Urothelium cell line (cell line): ENCODE measurements around the gene SCN4A.

Experiments used
- DNase-seq: peaks from one replicate; pipeline ENCODE4 v3.0.0; 2011; ENCODE audit warnings: low spot score, mixed read lengths
- FAIRE-seq: peaks from 2 replicates; lab custom pipeline; 2011; peaks lifted over from hg19 to GRCh38; lab: Jason Lieb, UNC

Gene SCN4A

GRCh38 chr17:64002658-64003525 lies 30.2 kb upstream of the SCN4A start:
- FAIRE-seq = peak; percentile 78
- no peak for DNase-seq

DNA sequence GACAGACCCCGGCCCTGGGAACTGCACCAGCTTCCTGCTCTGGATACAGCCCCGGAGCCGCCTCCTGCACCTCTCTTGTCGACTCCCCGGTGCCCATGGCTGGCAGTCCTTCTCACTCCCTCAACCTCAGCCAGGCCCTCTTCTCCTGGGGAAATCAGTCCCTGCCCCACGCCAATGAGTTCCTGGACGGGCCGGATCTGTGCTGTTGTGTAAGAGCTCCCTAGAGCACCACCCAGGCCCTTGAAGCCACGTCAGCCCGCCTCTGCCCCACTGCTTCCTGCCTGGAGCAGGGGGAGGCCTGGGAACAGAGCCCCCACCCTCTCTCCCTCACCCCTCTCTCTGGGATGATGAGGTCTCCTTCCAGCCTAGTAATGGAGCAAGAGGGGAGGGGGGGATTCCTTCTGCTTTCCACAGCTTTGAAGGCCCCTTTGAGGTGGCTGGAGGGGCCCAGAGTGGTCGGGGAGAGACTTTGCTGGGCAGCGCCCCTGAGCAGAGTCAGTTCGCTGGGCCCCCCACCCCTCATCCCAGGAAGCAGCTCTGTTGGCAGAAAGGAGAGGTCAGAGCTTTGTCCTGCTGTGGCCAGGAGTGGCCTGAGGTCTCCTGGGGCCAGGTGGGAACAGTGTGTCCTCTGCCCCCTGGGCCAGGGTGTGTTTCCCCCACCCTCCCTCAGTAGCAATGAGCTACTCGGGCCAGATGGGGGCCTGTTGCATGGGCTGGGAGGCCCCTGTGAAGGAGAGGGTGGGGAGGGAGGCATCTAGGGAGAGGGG lies 29.2 kb upstream of the SCN4A start:
- DNase-seq (no peak), FAIRE-seq (no peak)

DNA sequence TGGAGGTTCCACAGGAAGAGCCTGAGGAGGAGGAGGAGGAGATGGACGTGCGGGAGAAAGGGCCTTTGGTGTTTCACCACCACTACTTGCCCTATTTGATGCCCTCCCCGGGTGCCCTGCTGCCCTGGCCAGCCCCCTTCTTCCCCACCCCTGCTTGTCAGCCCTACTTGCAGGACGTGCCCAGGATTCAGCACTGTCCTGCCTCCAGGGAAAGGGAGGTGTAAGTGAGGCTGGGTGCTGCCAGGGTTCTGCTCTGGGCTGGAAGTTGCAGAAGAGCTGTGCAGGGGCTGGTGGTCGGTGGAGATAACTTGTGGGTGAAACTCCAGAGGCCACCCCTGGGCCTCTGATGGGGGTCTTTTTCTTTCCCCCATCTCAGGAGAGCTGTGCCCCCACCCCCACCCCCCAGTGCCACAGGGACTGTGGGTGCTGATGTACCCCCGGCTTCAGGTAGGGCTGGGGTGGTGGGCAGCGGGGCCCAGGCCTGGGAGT lies 28.4 kb upstream of the SCN4A start:
- DNase-seq (no peak), FAIRE-seq (no peak)

DNA sequence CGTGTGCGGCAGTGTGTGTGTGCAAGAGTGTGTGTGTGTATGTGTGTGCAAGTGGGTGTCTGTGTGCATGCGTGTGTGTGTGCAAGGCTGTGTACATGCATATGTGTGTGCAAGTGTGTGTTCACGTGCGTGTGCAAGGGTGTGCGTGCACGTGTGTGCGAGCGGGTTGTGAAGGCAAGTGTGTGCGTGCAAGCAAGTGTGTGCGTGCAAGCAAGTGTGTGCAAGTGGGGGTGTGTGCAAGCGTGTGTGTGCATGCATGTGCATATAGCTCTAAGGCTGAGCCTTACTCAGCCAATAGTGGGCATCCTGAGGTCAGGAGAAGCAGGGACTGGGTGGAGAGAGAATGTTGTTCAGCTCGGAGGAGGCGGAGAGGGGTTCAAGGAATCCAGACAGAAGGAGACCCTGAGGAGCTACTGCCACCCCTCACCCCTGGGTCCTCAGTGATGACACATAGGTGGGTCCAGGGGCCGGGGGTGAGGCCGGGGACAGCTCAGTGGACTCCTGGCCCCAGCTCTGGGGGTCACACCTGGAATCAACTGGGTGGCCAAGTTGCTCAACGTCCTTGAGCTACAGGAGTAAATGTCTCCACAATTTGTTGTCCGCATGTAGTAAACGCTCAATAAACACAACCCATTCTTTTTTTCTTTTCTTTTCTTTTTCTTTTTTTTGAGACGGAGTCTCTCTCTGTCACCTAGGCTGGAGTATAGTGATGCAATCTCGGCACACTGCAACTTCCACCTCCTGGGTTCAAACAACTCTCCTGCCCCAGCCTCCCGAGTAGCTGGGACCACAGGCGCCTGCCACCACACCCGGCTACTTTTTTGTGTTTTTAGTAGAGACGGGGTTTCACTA lies 27.2 kb upstream of the SCN4A start:
- DNase-seq (no peak), FAIRE-seq (peak; percentile 99)

DNA sequence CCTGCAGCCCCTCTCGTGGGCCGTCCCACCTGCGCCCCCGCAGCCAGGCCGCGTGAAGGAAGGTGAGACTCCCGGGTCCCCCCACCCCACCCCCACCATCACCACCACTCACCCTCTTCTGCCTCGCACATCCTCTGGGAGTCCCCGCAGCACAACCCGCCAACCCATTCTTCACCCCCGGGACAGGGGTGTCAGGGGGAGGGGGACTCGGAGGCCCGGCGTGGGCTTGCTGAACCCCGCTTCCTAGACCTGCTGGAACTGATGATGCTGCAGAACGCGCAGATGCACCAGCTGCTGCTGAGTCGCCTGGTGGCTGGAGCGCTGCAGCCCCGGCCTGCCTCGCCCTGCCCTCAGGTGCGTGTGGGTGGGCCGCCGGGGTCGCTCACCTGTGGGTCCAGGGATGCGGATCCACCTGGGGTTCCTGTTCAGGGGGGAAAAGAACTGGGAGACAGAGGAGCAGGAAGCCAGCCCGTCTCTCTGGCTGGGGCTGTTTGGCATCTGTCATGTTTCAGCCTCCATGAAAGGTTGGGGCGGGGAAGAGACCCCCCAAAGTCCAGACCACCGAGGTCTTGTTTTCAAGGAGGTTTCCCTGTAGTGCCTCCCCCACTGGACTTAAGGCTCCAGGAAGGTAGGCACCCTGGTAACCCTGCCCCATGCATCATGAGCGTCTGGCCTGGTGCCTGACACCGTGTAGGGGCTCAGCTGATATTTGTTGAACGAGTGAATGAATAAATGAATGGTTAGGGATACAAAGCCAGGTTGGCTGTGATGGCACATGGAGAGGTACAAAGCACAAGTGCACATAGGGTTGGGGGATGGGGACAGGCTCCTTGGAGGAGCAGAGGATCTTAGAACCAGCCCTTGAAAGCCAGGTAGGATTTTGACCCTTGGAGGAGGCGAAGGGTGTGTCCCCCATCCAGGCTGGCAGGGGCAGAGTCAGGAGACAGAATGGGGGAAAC lies 26.3 kb upstream of the SCN4A start:
- FAIRE-seq (peak; percentile 44), DNase-seq (no peak)

- DNase-seq = peak; percentile 98
- FAIRE-seq = peak; percentile 79
Measured at GRCh38 chr17:63998050-63998720, 25.5 kb upstream of the SCN4A start, which contains the start of gene PRR29. TSS of gene PRR29 (plus strand) at chr17:63998351. CDS start at chr17:63998365, 14 bp downstream.

DNA sequence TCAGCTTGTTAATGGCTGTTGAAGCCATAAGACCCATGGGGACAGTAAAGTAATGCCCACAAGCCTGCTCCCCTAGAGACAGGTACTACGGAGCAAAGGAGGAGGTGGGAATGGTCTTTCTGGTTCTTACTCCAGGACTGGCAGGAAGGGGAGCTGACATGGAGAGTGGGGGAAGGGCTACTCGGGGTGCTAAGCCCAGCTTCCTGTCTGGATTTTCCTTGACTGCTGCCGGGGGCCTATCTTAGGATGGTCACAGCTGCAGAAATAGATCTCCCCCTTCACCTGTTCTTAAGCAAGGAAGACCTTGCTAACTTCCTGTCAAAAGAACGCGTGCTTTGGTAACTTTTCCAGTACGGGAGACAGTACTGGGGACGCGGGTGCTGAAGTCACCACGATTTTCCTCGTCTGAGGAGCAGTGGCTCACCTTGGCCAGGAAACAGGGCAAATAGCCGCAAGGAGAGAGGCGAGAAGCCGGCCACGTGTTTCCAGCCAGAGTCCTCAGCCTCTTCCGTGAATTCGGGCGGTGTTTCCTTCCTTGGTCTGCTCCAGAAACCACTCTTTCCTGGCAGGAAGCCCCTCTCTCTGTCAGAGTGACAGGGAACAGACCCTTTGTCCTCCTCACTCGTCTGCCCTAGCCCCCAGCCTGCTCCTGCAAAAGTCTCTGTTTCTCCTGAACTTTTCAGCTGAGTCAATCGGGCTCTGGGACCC lies 24.8 kb upstream of the SCN4A start:
- FAIRE-seq = peak; percentile 52
- DNase-seq = no peak

DNA sequence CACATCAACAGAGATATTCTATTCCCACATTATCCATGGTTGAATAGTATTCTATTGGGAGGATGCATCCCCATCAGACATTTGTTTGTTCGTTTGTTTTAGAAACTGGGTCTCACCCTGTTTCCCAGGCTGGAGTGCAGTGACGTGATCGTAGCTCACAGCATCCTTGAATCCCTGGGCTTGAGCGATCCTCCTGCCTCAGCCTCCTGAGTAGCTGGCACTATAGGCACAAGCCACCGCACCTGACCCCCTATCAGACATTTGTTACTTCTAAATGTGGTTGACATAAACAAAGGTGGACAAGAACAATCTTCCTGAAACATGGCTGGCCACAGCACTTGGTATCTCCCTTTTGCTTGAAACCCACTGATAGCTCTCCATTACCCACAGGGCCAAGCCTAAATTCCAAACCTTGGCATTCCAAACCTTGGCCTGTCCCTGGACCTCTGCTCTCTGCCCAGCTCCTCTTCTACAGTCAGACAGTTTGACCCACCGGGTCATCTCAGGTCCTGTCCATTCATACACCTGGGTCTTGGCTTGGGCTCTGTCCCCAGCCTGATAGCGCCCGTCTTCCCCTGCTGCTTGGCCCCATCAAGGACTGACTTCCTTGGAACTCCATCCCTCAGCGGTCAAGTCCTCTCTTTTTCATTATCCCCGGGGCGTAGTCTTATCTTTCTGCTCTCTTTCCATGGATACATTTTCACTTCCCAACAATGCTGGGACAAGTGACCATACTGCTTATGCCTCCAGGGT lies 23.9 kb upstream of the SCN4A start:
- FAIRE-seq (no peak), DNase-seq (no peak)

DNA sequence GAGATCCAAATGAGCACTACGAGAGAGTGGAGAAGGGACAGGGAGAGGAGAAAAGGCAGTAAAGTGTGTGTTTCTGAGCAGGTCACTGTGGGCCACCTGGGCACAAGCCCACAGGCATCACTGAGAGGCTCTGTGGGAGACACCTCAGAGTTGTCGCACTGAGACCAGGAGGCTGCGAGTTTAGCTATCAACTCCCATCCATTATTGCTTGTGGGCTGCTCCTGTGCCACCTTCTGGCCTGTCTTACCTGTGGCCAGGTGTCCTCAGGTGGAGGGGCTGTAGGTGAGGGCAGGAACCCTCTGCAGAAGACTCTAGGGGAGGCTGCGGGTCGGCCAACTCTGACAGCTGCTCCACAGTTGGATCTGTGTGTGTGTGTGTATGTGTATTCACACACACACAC lies 22.9 kb upstream of the SCN4A start:
- DNase-seq = no peak
- FAIRE-seq = no peak

DNA sequence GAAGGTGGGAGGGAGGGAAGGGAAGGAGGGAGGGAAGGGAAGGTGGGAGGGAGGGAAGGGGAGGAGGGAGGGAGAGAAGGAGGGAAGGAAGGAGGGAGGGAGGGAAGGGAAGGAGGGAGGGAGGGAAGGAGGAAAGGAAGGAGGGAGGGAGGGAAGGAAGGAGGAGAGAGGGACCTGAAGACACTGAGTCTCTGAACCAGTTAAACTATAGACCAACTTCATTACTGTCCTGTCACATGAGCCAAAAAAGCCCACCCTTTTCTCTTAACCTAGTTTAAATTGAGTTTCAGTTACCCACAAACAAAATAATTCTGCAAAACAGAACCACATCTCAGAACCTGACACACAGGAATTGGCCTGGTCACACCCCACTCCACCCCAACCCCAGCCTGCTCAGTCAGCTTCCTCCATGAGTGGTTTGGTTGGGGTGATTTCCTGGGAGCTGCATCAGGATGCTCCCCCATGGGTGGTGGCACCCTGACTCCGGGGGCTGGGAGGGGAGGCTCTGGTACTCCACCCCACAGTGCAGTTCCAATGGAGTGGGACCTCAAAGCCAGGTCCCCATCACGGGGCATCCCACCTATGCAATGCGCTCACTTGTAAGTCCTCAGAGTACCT lies 20.8 kb upstream of the SCN4A start:
- no peak for DNase-seq
- FAIRE-seq = no peak

DNA sequence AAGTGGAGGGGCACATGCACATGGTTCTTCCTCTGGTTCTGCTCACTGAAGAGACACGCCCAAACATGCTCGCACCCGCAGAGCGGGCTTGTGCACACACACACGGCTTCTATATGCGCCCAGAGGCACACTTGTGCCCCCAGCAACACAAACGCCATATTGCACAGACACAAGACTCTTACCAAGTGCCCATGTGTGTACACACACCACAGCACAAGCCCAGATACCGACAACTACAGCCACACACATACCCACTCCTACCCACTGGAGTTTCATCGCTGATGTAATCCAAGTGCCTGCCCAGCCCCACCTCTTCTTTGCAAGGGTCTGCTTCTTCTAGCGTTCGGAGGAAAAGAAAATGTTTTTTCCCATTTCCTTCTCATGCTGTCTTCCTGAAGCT lies 18.9 kb upstream of the SCN4A start:
- DNase-seq (no peak), FAIRE-seq (no peak)

GRCh38 chr17:63989622-63990345 lies 17.1 kb upstream of the SCN4A start:
- peak; percentile 98 for FAIRE-seq
- DNase-seq = no peak

GRCh38 chr17:63988741-63989621 lies 16.3 kb upstream of the SCN4A start:
- FAIRE-seq (no peak), DNase-seq (no peak)

DNA sequence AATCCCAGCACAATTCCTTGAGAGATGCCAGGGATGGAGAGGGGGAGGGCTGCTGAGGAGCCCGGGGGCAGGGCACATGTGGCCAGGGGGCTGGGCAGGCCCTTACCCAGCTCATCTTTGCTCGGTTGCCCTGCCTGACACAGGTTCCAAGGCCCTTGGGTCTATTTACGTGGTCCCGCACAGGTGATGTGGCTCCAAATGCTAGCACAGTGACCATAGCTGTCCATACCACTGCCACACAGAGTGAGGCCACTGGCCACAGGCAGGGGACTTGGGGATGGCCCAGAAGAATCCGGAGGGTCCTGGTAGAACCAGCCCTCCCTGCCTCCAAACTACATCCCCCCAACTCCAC lies 15.4 kb upstream of the SCN4A start:
- FAIRE-seq = peak; percentile 80
- DNase-seq = no peak

GRCh38 chr17:63987221-63988126 lies 14.8 kb upstream of the SCN4A start:
- FAIRE-seq = peak; percentile 63
- no peak for DNase-seq
